Keratinocyte (primary cell): Measurements from ENCODE around the gene TM4SF5. TPM values are rescaled to one million over a fixed set of nuclear protein-coding genes. Genes with fewer than 3 reads are reported as not detected.

ENCODE experiments used
- DNase-seq: peaks from one replicate; pipeline ENCODE4 v3.0.0-alpha.2; 2011; ENCODE audit warnings: low read depth, missing footprints, low spot score
- FAIRE-seq: peaks from 2 replicates; lab custom pipeline; 2011; peaks lifted over from hg19 to GRCh38; lab: Jason Lieb, UNC
- H2AFZ ChIP-seq: 2 replicates; pipeline ENCODE4 v1.6.0; 2012; ENCODE audit warnings: low read length, control low read depth, inconsistent platforms; ENCODE audit not compliant: control insufficient read depth
- H3K27ac ChIP-seq: 2 replicates; pipeline ENCODE4 v1.5.1; 2011; ENCODE audit warnings: low read length; ENCODE audit not compliant: control insufficient read depth, insufficient read depth
- H3K27me3 ChIP-seq: 3 replicates; pipeline ENCODE4 v1.6.0; 2011; ENCODE audit warnings: low read length; ENCODE audit not compliant: control insufficient read depth, insufficient read depth; ENCODE audit errors: extremely low read depth
- H3K36me3 ChIP-seq, 2 experiments: 2 replicates in 1 of 2; 3 replicates in 1 of 2; pipeline ENCODE4 v1.5.1; 2011; ENCODE audit warnings: low read length in 2 of 2, mild to moderate bottlenecking in 1 of 2; ENCODE audit not compliant: control insufficient read depth in 2 of 2, insufficient read depth in 2 of 2; ENCODE audit errors: extremely low read depth in 1 of 2
- H3K4me1 ChIP-seq: 3 replicates; pipeline ENCODE4 v1.5.1; 2011; ENCODE audit warnings: low read length; ENCODE audit not compliant: control insufficient read depth, insufficient read depth; ENCODE audit errors: extremely low read depth
- H3K4me2 ChIP-seq: 3 replicates; pipeline ENCODE4 v1.6.0; 2011; ENCODE audit warnings: low read depth, low read length; ENCODE audit not compliant: control insufficient read depth, insufficient read depth; ENCODE audit errors: extremely low read depth
- H3K4me3 ChIP-seq, 3 experiments: fragments of 200-600 bp in 1 of 3; sonication (generic) in 1 of 3; 2 replicates in 2 of 3; 3 replicates in 1 of 3; pipeline ENCODE4 v1.5.1; 2011 to 2016; ENCODE audit warnings: low read length in 3 of 3, mild to moderate bottlenecking in 3 of 3, control low read depth in 2 of 3, inconsistent platforms in 1 of 3, low read depth in 1 of 3, mixed read lengths in 1 of 3, mixed run types in 1 of 3, moderate library complexity in 1 of 3; ENCODE audit not compliant: control insufficient read depth in 2 of 3, insufficient read depth in 2 of 3; ENCODE audit errors: extremely low read depth in 1 of 3
- H3K79me2 ChIP-seq: 2 replicates; pipeline ENCODE4 v1.6.0; 2012; ENCODE audit warnings: low read length; ENCODE audit not compliant: control insufficient read depth, insufficient read depth
- H3K9ac ChIP-seq: 3 replicates; pipeline ENCODE4 v1.6.0; 2011; ENCODE audit warnings: low read length; ENCODE audit not compliant: control insufficient read depth, insufficient read depth; ENCODE audit errors: extremely low read depth
- H3K9me1 ChIP-seq: 3 replicates; pipeline ENCODE4 v1.6.0; 2011; ENCODE audit warnings: low read length; ENCODE audit not compliant: control insufficient read depth, insufficient read depth; ENCODE audit errors: extremely low read depth
- H3K9me3 ChIP-seq: 2 replicates; pipeline ENCODE4 v1.5.1; 2012; ENCODE audit warnings: low read depth, low read length; ENCODE audit not compliant: control insufficient read depth
- H4K20me1 ChIP-seq: 3 replicates; pipeline ENCODE4 v1.6.0; 2011; ENCODE audit warnings: low read length; ENCODE audit not compliant: control insufficient read depth, insufficient read depth; ENCODE audit errors: extremely low read depth
- EZH2 ChIP-seq: IDR thresholded peaks from one replicate; pipeline ENCODE4 v1.6.1; 2012; ENCODE audit warnings: inconsistent platforms, mild to moderate bottlenecking, low read length, moderate library complexity
- dilution Hi-C: fragments of 300-500 bp; cut with MboI; formaldehyde crosslinking; loops from one replicate; pipeline ENCODE4 v1.7.0; 2020; ENCODE audit warnings: low sequenced_read_pairs; ENCODE audit not compliant: extremely low pct_ligation_motif_present
- polyA plus RNA-seq, 5 experiments: library from polyadenylated mRNA; depleted of rRNA in 3 of 5; stranded (reverse) in 3 of 5; stranded (forward) in 1 of 5; unstranded in 1 of 5; fragments of >200 nt; gene quantifications; 1 replicate in 1 of 5; 2 replicates in 3 of 5; 3 replicates in 1 of 5; pipeline versions ENCODE4 v1.2.1 to v1.2.3, GENCODE V29; 2011 to 2012; ENCODE audit warnings: missing spikeins in 2 of 5, low read depth in 1 of 5, low replicate concordance in 1 of 5
- TF ChIP-seq, protein P1 (sequence below), 3 experiments: IDR thresholded peaks in 1 of 3; conservative IDR thresholded peaks in 1 of 3; optimal IDR thresholded peaks in 1 of 3; 2 replicates in 2 of 3; 3 replicates in 1 of 3; pipeline versions ENCODE3 to v1.5.1; 2011; ENCODE audit warnings: low read length in 3 of 3, mild to moderate bottlenecking in 3 of 3, moderate library complexity in 2 of 3, control low read depth in 1 of 3, inconsistent platforms in 1 of 3; ENCODE audit not compliant: insufficient read depth in 2 of 3; ENCODE audit errors: extremely low read depth in 1 of 3

Gene TM4SF5
- polyA plus RNA-seq, 1 donor (not counting 4 experiments of a cell fraction or from before 2014, with no cell fraction given): not detected

GRCh38 chr17:4769628-4770027 is 2.1 kb upstream of the TM4SF5 start:
- Histone ChIP-seq H3K27me3 (peaks cover 13% of the 10 kb centered on the region), H3K4me2 (no peak overlapping the region), H2AFZ (no peak overlapping the region), H3K9ac (no peak overlapping the region), H3K9me1 (no peaks in the 10 kb centered on the region), H3K79me2 (no peaks in the 10 kb centered on the region), H3K9me3 (no peaks in the 10 kb centered on the region), H3K4me3 (no peak overlapping the region), H4K20me1 (no peaks in the 10 kb centered on the region), H3K36me3 (no peaks in the 10 kb centered on the region), H3K27ac (no peak overlapping the region), H3K4me1 (no peaks in the 10 kb centered on the region)
- TF ChIP-seq, protein P1, sequence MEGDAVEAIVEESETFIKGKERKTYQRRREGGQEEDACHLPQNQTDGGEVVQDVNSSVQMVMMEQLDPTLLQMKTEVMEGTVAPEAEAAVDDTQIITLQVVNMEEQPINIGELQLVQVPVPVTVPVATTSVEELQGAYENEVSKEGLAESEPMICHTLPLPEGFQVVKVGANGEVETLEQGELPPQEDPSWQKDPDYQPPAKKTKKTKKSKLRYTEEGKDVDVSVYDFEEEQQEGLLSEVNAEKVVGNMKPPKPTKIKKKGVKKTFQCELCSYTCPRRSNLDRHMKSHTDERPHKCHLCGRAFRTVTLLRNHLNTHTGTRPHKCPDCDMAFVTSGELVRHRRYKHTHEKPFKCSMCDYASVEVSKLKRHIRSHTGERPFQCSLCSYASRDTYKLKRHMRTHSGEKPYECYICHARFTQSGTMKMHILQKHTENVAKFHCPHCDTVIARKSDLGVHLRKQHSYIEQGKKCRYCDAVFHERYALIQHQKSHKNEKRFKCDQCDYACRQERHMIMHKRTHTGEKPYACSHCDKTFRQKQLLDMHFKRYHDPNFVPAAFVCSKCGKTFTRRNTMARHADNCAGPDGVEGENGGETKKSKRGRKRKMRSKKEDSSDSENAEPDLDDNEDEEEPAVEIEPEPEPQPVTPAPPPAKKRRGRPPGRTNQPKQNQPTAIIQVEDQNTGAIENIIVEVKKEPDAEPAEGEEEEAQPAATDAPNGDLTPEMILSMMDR (optimal IDR thresholded peaks at IDR 0.05 in 1 of 3, IDR thresholded peaks at IDR 0.05 in 1 of 3, conservative IDR thresholded peaks at IDR 0.05 in 1 of 3; ENCODE audit: extremely low read depth in 1 of 3, insufficient read depth in 2 of 3, low read length in 3 of 3): no peak
- TF ChIP-seq EZH2: no peak
- DNase-seq: no peak
- FAIRE-seq: no peak
- dilution Hi-C loops: no loop called here

DNA sequence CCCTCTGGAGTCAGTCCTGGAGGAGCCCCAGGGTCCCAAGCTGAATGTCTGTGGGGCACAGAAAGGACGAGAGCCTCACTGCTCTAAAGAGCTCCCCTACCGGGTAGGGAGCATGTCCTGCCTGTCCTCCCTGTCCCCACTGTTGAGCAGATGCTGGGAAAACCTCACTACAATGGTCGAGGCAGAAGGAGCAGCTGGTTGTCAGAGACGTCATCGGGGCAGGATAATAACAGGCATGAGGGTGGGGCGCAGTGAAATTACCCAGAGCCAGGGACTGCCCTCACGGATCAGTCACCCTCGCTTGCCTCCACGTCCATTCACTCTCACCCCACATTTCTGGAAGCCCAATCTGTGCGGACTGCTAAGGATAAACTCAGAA is 538 bp downstream of the TM4SF5 start:
- Histone ChIP-seq H3K9me3 (no peaks in the 10 kb centered on the region), H3K9me1 (no peaks in the 10 kb centered on the region), H3K79me2 (no peaks in the 10 kb centered on the region), H3K4me1 (no peaks in the 10 kb centered on the region), H3K27ac (no peak overlapping the region), H3K36me3 (no peaks in the 10 kb centered on the region), H3K27me3 (peaks cover 13% of the 10 kb centered on the region), H4K20me1 (no peaks in the 10 kb centered on the region), H2AFZ (no peak overlapping the region), H3K4me2 (no peak overlapping the region), H3K4me3 (no peak overlapping the region), H3K9ac (no peak overlapping the region)
- no peak for DNase-seq
- FAIRE-seq: no peak
- dilution Hi-C loops: no loop called here
- TF ChIP-seq, protein P1 (optimal IDR thresholded peaks at IDR 0.05 in 1 of 3, IDR thresholded peaks at IDR 0.05 in 1 of 3, conservative IDR thresholded peaks at IDR 0.05 in 1 of 3; ENCODE audit: extremely low read depth in 1 of 3, insufficient read depth in 2 of 3, low read length in 3 of 3): no peak
- no peak for TF ChIP-seq EZH2
